ENCODE results near the gene GPR78. TPM values are rescaled to one million over a fixed set of nuclear protein-coding genes. Genes with fewer than 3 reads are reported as not detected.

GPR78 gene, protein sequence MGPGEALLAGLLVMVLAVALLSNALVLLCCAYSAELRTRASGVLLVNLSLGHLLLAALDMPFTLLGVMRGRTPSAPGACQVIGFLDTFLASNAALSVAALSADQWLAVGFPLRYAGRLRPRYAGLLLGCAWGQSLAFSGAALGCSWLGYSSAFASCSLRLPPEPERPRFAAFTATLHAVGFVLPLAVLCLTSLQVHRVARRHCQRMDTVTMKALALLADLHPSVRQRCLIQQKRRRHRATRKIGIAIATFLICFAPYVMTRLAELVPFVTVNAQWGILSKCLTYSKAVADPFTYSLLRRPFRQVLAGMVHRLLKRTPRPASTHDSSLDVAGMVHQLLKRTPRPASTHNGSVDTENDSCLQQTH
- under 0.01 TPM for total RNA-seq

DNA sequence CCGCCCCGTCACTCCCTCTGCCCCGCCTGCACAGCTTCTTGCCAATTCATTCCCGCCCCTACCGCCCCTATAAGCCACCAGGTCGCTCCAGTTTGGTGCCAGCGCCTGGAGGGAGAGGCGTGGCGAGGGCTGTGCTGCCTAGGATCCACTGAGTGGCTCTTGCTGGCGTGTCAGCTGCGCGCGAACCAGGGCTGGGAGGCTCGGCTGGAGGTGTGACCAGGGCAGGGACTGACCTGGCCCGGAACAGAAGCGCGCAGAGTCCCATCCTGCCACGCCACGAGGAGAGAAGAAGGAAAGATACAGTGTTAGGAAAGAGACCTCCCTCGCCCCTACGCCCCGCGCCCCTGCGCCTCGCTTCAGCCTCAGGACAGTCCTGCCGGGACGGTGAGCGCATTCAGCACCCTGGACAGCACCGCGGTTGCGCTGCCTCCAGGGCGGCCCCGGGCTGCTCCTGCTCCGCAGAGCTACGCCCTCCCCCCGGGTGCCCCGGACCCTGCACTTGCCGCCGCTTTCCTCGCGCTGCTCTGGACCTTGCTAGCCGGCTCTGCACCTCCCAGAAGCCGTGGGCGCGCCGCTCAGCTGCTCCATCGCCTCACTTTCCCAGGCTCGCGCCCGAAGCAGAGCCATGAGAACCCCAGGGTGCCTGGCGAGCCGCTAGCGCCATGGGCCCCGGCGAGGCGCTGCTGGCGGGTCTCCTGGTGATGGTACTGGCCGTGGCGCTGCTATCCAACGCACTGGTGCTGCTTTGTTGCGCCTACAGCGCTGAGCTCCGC lies at the start of gene GPR78:
Gene GPR78, plus strand, starts transcription at position 72 of the 773 bp plus-strand sequence. Its CDS starts 591 bp downstream, at position 663.
- DNase-seq (ENCODE audit: low spot score in 2 of 2) = peak; percentile 52 to 57
- no peak for FAIRE-seq

DNA sequence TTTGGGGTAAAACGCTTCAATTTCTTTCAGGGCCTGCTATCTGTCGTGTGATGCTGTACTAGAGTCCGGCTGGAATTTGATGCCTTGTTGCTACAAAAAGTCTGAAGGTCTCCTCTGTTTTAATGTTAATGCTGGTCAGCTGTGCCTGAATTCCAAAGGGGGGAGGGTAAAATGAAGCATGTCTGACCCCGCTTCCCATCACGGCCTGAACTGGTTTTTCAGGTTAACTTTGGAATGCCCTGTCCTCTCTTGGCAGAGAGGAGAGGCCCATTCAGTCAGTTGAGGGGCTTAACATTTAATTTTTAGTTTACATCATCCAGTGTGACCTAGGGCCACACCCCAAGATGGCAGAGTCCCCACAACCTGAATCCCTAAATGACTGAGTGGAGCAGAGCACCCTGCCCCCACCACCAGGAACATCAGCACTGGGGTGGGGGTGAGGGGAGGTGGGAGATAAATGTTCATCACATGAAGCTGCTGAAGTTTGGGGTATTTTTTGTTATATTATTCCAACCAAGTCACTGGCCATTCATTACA lies 47.9 kb upstream of the GPR78 start:
- DNase-seq (ENCODE audit: low spot score in 2 of 2) (no peak), FAIRE-seq (no peak)

DNA sequence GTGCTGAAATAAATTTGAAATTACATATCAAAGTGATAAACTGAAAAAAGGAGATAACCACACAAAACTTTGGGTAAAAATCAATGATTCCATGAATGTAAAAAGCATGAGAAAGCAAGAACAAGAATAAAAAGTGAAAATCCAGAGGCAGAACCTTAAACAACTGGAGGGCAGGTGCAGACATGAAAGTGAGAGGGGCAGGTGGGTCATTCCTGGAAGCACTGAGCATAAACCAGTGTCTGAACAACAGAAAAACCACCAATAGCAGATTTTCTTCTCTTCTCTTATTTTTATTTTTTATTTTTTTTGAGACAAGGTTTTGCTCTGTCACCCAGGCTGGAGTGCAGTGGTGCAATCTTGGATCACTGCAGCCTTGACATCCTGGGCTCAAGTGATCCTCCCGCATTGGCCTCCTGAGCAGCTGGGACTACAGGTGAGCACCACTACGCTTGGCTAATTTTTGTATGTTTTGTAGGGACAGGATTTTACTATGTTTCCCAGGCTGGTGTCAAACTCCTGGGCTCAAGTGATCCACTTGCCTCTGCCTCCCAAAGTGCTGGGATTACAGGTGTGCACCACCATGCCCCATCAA lies 46.8 kb upstream of the GPR78 start:
- DNase-seq (ENCODE audit: low spot score in 2 of 2) (no peak), FAIRE-seq (no peak)

DNA sequence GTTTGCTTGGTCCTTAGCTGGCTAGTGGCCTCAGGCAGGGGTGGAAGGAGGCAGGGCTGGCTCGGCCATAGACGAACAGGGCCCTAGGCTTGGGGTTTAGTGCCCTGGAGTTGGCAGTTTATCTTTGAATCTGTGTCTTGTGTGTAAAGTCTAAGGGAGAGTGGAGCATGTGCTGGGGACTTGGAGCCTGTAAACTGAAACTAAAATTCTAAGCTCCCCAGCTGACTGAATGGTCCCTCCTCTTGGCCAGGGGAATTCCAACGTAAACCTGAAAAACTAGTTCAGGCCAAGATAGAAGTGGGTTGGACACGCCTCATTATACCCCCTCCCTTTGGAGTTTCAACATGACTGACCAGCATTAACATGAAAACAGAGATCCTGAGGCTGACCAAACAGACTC lies 46.1 kb upstream of the GPR78 start:
- FAIRE-seq = no peak
- no peak for DNase-seq (ENCODE audit: low spot score in 2 of 2)

DNA sequence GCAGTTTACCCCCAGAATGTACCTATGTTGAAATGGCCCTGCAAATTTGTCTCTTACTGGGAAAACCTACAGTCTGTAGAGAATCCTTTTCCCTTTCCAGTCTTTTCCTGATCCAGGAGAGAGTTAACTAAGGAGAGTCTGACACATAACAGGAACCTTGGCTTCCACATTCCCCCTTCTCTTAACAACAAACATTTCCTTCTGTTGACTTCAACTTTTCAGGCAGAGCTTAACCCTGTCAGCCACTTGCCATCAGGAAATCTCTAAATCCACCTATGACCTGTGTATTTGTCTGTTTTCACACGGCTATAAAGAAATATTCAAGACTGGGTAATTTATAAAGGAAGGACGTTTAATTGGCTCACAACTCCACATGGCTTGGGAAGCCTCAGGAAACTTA lies 45.6 kb upstream of the GPR78 start:
- no peak for FAIRE-seq
- no peak for DNase-seq (ENCODE audit: low spot score in 2 of 2)

DNA sequence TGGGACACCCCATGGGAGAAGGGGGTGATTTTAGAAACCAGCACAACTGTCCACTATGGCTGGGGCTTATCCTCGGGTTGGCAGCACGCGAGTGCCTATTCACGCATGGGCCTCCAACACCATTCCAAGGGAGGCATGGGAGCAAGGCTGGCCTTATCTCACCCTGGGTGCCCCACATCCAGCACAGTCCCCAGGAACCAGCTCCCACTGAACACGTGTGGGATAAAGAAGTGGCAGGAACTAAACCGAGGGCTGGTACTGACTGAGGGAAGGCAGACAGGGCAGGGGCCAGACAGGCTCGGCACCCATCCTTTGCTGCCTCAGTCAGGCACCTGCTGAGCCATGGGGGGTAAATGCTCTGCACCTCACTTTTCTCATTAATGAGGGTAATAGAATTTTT lies 43.7 kb upstream of the GPR78 start:
- no peak for DNase-seq (ENCODE audit: low spot score in 2 of 2)
- FAIRE-seq = no peak

DNA sequence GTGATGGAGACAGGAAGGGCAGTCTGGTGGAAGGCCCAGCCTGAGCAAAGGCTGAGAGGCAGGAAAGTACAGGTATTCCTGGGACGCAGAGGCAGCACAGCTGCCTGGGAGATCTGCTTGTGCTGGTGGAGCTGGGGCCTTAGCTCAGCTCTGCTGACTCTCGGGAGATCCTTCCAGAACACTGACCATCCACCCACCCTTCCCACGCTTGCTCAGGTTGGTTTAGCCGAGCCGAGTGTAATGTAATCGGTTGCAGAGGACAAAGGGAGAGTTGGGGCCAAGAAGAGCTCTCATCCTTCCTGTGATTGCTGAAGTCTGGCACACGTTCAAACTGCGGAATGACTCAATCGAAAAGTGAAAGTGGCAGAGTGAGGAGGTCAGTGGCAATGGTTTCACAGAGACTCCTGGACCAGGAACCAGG lies 43.1 kb upstream of the GPR78 start:
- FAIRE-seq = no peak
- no peak for DNase-seq (ENCODE audit: low spot score in 2 of 2)

DNA sequence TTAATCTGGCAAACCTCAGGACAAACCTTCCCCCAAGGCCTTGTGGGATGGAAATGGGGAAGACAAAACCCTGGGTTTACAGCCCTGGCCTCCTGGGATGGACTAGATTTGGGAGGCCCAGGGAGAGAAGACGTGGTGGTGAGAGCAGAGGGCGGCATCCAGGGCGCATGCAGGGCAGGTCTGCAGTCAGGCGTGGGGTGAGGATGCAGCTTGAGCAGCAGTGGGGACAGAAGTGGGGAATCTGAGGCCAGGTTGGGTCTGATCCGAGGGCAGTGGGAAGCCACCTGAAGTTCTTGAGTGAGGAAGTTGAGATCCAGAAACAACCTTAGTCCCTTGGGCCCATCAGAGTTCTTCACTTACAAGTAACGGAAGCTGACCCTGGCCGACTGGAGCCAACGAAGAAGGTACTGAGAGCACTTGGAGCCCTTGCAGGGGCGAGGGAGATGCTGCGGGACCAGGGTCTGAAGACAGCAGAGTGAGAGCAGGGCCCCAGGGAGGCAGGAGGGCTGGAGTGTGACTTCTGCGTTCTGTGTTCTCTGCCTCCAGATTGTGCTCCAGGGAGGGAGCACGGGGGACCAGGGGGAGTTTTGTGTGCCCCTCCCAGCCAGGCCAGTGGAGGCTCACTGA lies 42.0 kb upstream of the GPR78 start:
- FAIRE-seq (no peak), DNase-seq (ENCODE audit: low spot score in 2 of 2) (no peak)

DNA sequence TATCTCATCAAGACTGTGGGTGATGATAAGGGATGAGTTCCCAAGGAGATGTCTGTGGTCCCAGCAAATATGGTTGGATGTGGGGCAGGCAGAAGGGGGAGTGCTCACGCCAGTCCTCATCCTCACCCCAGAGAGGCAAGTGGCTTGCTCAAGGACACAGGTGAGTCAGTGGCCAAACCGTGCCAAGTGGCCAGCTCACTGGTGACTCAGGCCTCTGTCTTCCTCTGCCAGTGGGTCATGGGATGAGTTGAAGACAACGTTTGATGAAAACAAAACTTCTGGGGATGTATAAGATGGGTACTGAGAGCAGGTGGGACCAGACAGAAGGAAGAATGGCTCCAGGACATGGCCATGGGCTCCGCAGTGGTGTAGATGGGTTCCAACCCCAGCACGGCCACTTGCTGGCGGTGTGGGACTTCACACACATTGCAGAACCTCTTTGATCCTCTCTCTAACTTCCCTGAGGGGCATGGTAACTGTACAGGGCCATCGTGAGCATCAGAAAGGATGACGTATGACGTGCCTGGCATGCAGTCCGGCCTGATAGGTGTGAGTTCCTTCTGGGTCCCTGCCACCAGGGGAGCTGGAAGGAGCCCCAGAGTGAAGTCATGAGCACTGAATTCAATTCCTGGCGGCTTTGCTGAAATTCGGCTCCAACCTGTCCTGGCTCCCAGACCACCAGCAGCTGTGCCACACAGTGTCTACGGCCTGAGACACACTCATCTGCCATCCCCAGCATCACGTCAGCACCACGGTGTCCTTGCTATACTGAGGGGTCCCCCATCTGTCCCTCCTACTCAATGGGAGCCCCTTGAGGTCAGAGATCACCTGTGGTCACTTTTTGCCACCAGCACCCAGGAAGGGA lies 41.3 kb upstream of the GPR78 start:
- FAIRE-seq = no peak
- DNase-seq (ENCODE audit: low spot score in 2 of 2) = no peak

DNA sequence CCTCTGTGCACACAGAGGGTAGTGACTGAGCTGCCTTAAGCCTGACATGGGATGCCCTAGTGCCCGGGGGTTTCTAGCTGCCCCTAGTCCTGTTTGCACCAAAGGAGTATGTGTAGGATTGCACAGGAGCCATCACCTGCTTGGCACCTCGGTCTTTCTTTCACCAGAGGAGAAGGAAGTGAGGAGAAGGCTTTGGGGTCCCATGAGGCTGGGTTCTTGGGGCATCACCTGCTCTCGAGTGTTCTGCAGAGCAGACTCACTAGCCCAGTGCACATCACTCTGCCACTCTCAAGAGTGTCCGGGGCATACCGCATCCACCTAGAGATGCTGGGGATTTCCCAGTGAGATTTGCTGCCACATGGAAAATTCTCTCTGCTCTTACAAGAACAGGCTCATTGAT lies 40.5 kb upstream of the GPR78 start:
- DNase-seq (ENCODE audit: low spot score in 2 of 2) = no peak
- no peak for FAIRE-seq

DNA sequence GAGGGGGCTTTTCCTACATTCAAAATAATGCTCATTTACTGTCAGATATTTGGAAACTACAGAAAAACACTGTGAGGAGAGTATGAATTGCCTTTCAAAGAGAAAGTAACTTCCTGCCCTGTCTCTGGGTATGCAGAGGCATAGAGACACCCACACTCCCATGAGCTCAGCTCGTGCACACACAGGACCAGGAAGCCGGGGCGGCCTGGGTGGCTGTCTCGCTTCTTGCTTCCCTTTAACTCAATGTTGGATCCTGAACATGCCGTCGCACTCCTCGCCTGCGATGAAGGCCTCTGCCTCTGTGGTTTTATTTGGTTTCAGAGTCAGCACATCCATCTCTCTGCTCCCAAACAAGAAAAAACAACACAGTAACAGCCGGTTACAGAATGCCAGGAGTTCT lies 40.1 kb upstream of the GPR78 start:
- DNase-seq (ENCODE audit: low spot score in 2 of 2) = no peak
- no peak for FAIRE-seq

DNA sequence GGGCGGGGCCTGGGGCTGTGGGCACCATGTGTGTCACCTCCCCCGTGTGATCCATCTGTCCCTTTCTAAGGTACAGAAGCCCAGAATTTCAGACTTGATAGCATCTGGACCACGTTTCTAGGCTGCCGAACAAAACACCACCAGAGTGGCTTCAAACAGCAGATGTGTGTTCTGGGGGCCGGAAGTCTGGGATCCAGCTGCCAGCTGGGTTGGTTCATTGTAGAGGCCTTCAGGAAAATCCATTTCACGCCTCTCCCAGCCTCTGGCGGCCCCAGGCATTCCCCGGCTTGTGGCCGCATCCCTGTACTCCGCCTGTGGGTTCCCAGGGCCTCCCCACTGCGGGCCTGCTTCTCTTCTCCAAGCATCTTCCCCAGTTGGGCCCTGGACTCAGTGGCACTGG lies 39.6 kb upstream of the GPR78 start:
- no peak for FAIRE-seq
- no peak for DNase-seq (ENCODE audit: low spot score in 2 of 2)

DNA sequence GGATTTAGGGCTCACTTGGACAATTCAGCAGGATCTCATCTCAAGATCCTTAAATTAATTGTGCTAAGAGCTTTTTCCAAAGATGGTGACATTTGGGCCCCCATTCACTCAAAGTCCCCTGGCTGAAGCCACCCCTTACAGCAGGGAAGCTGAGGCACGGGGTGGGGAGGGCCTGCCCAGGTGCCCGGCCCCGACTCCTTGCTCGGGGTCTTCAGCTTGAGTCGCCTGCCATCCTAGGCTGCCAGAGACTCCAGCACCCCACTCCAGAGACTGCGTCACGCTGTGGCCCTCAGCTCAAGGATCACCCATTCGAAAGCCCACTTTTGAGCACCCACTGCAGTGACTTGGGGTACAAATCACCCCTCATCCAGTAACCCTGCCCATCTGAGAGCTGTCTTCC lies 39.2 kb upstream of the GPR78 start:
- DNase-seq (ENCODE audit: low spot score in 2 of 2) (no peak), FAIRE-seq (no peak)

DNA sequence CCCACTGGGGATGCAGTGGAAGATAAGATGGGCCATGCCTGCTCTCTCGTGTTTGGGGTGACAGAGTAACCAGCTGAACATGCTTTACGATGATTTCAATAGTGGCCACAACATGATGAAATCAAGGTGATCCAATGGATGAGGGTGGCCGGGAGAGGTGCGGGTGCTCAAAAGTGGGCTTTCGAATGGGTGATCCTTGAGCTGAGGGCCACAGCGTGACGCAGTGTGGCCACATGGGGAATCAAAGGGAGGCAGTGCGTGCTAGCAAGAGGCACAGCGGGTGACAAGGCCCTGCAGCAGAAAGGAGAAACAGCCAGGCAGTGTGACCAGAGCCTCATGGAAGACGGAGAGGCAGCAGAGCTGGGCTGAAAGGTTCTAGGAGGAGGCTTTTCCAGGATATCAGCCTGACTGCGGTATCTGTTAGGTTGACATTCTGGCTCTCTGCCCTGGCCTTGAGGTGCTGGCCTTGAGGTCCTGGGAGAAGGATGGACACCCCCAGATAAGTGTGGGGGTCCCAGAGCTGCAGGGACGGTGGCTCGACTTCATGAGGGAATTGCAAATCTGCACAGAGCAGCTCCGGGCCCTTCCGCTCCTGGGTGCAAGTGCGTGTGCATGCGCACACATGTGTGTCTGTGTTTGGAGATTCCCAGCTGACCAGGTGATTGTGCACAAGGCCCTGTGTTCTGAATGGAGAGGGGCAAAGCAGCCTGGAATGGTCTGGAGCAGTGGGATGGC lies 38.0 kb upstream of the GPR78 start:
- DNase-seq (ENCODE audit: low spot score in 2 of 2) = no peak
- FAIRE-seq = no peak

DNA sequence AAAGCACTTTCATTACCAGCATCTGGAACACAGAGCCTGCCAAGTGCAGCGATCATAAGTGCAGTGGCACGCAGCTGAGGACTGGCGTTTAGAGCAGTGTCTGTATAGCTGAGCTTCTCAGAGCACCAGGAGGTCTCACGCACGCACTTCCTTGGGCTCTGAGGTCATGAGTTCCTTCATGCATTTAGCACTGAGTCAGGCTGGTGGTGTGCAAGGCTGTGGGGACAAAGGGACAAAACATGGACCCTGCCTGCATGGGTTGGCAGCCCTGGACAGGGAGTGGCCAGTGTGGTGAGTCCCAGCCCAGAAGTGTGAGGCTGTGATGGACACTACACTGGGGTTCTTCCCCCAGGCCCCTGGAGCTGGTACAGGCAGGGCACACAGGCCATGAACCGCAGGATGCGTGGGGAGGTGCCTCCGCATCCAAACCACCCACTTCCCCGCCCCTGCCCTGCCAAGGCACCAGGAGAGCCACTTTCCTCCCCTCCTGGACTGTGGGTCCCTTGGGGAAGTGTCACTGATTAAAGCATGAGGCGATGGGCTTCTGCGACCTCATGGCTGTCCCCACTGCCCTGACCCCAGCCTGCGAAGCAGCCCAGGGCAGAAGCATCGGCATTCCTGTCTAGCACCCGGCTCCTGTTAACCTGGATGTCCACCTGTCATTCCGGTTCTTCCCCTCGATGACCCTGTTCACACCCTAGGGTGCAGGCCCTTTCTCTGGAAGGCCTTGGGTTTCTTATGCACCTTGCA lies 37.2 kb upstream of the GPR78 start:
- DNase-seq (ENCODE audit: low spot score in 2 of 2) (no peak), FAIRE-seq (no peak)

DNA sequence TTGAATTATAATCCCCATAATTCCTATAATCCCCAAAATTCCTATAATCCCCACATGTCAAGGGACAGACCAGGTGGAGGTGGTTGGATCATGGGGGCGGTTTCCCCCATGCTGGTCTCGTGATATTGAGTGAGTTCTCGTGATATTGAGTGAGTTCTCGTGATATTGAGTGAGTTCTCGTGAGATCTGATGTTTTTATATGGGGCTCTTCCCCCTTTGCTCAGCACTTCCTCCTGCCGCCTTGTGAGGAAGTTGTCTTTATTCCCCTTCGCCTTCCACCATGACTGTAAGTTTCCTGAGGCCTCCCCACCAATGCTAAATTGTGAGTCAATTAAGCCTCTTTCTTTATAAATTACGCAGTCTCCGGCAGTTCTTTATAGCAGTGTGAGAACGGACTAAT lies 36.6 kb upstream of the GPR78 start:
- FAIRE-seq (no peak), DNase-seq (ENCODE audit: low spot score in 2 of 2) (no peak)

DNA sequence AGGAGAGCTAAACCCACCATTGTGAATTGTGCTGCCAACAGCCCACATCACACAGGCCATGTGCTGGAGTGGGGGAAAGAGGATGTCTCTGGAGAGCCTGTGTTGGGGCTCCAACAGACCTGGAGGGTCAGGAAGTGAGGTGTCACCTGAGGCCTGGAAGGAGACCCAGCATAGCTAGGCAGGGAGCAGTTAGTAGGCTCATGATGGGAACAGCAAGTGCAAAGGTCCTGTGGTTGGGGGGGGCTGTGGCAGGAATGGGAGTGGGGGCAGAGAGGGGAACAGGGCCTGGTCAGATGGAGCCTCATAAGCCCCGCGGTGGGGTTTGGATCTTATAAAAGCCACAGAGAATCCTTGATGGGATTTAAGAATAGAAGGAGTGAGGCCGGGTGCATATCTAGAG lies 35.9 kb upstream of the GPR78 start:
- FAIRE-seq = no peak
- no peak for DNase-seq (ENCODE audit: low spot score in 2 of 2)

DNA sequence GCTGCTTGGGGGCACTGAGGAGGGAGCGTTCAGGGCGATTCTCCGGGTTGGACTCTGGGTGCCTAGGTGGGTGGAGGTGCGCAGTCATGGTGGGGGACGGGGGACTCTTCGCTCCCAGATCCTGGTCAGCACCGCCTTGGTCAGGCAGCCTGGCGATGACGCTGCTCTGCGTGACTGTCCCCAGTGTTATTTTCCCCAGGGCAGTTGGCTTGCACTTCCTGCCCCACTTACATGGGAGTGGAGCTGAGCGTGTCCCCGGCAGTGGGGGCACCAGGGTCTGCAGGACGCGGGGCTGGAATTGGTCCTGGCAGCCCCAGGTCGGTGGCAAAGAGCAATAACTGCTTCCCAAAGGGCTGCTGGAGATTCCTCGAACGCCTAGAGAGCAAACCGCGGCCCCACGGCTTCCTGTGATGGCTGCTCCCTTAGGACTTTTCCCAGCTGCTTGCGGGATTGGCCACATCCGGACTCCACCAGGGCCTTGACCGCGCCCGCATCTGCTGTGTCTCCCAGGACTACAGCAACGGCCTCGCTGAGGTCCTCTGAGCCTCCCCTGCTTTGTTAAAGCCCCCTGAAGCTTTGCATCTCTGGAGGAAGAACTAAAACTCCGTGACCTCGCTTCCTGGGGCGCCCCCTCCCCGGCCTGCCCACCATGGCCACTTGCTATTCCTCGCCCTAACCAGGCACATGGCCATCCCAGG lies 35.3 kb upstream of the GPR78 start:
- no peak for FAIRE-seq
- no peak for DNase-seq (ENCODE audit: low spot score in 2 of 2)
